Measurements from ENCODE around the gene SLC35F1.

DNA sequence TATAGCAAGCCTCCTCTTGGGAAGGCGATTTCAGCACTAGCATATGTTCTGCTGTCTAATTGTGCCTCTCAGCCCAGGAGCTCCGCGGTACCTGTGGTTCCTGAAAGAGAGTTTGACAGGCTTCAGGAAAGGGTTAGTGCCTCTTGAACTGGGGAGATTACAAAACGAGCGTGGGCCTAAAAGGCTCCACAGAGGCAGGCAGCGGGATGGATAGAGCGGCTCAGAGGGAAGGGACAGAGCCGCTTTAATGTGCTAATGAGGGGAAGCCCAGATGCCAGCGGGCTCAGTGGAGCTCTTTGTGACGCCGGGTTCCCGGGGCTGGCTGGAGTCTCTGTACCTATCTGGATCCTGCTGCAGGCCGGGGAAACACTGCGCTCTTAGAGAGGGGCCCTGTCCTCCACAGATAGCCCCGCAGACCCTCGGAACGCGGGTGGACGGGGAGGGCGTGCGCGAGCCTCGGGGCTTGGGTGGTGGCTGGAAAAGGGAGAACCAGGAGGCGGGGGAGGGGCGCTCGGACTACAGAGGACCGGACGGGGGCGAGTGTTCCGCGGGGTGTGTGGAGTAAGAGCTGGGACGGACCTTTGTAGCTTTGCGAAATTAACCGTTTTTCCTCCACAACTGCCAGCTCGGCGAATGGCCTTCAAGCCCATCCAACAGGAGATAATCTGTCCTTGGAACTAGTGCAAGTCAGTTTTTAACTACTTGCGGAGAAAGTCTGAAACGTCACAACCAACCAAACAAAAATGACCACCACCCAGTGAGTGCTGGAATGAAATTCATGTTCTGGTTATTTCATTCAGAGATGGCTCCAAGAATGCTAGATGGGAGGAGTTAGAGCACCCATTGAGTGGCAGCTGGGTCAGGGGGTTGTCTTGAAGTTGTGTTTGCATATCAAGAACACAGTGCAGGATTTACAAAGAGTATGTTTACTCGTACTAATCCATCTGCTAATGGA lies 13.0 kb downstream of the SLC35F1 start:
- no peak for TF ChIP-seq SMC3 (conservative IDR thresholded peaks at IDR 0.05; ENCODE audit: poor library complexity)
- no peak for TF ChIP-seq EZH2 (IDR thresholded peaks at IDR 0.05; ENCODE audit: borderline replicate concordance, insufficient read depth, low read length, poor library complexity, severe bottlenecking)
- no peak for TF ChIP-seq EP300 (conservative IDR thresholded peaks at IDR 0.05; ENCODE audit: poor library complexity, severe bottlenecking)
- TF ChIP-seq, protein P1, sequence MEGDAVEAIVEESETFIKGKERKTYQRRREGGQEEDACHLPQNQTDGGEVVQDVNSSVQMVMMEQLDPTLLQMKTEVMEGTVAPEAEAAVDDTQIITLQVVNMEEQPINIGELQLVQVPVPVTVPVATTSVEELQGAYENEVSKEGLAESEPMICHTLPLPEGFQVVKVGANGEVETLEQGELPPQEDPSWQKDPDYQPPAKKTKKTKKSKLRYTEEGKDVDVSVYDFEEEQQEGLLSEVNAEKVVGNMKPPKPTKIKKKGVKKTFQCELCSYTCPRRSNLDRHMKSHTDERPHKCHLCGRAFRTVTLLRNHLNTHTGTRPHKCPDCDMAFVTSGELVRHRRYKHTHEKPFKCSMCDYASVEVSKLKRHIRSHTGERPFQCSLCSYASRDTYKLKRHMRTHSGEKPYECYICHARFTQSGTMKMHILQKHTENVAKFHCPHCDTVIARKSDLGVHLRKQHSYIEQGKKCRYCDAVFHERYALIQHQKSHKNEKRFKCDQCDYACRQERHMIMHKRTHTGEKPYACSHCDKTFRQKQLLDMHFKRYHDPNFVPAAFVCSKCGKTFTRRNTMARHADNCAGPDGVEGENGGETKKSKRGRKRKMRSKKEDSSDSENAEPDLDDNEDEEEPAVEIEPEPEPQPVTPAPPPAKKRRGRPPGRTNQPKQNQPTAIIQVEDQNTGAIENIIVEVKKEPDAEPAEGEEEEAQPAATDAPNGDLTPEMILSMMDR (IDR thresholded peaks at IDR 0.05; ENCODE audit: poor library complexity, severe bottlenecking), result no peak
- TF ChIP-seq MXI1 (conservative IDR thresholded peaks at IDR 0.05; ENCODE audit: poor library complexity, severe bottlenecking), result no peak
- no peak for TF ChIP-seq POLR2AphosphoS5 (IDR thresholded peaks at IDR 0.05)
- TF ChIP-seq REST (IDR thresholded peaks at IDR 0.05; ENCODE audit: borderline replicate concordance), result no peak

Data from neural cell (in vitro differentiated cells).